HFFc6 (cell line): ENCODE data around the gene CABCOCO1. TPM values are rescaled to one million over a fixed set of nuclear protein-coding genes. Genes with fewer than 3 reads are reported as not detected.

Source experiments
- DNase-seq: peaks from one replicate; pipeline ENCODE4 v3.0.0-alpha.2; 2018
- H3K27ac Mint-ChIP-seq: 2 replicates; pipeline ENCODE4 v1.8.0; 2020; ENCODE audit warnings: mild to moderate bottlenecking, mixed read lengths
- H3K27me3 Mint-ChIP-seq: 2 replicates; pipeline ENCODE4 v1.8.0; 2021; ENCODE audit warnings: mild to moderate bottlenecking, moderate library complexity, mixed read lengths; ENCODE audit not compliant: insufficient read depth
- H3K36me3 Mint-ChIP-seq: 2 replicates; pipeline ENCODE4 v1.8.0; 2021; ENCODE audit warnings: low read depth, mixed read lengths
- H3K4me1 Mint-ChIP-seq: 2 replicates; pipeline ENCODE4 v1.8.0; 2020; ENCODE audit warnings: low read depth, mixed read lengths
- H3K4me3 Mint-ChIP-seq: 2 replicates; pipeline ENCODE4 v1.8.0; 2020; ENCODE audit warnings: mild to moderate bottlenecking, moderate library complexity, mixed read lengths
- H3K9me3 Mint-ChIP-seq: 2 replicates; pipeline ENCODE4 v1.8.0; 2020; ENCODE audit warnings: mild to moderate bottlenecking, mixed read lengths
- CTCF ChIP-seq: fragments of 200-600 bp; sonication (generic); IDR thresholded peaks from 2 replicates; pipeline ENCODE4 v1.5.0; 2021; ENCODE audit warnings: antibody characterized with exemption, mild to moderate bottlenecking
- total RNA-seq, 6 experiments: library from RNA; stranded (reverse); fragmentation: NEBNext Ultra II Directional; extraction: Animal tissue kit (Norgen Biotek cat#: 25700); gene quantifications; 2 replicates in 1 of 6; 3 replicates in 5 of 6; pipeline ENCODE4 v1.2.3, GENCODE V29; 2021

CABCOCO1 gene
- total RNA-seq, 6 experiments from 2014 or later, result 0.15 to 0.45 (median 0.31) TPM; not detected in 1

GRCh38 chr10:61750943-61751471, 88.3 kb downstream of the CABCOCO1 start:
- Mint-ChIP-seq H3K27me3 (no peaks in the 10 kb centered on the region), H3K4me3 (no peak overlapping the region; the same call in 1 of the 2 replicates), H3K27ac (peak overlapping the region; percentile 78), H3K36me3 (no peaks in the 10 kb centered on the region), H3K9me3 (no peaks in the 10 kb centered on the region), H3K4me1 (peaks cover 65% of the 10 kb centered on the region)
- peak; percentile 87 for TF ChIP-seq CTCF
- peak; percentile 63 for DNase-seq

DNA sequence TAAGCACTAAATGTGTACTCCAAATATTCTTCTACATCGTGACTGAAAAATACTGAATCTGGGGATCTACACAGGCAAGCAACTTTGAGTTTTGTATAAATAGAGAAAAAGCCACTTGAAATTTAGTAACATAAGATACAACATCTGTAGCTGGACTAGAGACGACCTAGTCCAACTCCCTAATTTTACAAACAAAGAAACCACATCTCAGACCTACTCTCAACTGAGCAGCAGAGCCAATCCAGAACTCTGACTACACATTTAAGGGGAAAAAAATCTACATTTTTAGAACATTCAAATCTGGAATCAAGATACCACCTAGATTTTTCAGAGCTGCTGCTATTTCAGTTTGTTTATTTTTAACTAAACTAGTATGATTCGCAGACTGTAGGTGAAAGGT, 88.9 kb downstream of the CABCOCO1 start:
- H3K9me3 Mint-ChIP-seq, result no peaks in the 10 kb centered on the region
- H3K4me3 Mint-ChIP-seq, result peak overlapping the region; percentile 57; the same call in 1 of the 2 replicates
- DNase-seq, result no peak
- H3K27ac Mint-ChIP-seq, result peak overlapping the region; percentile 78
- H3K27me3 Mint-ChIP-seq, result no peaks in the 10 kb centered on the region
- H3K4me1 Mint-ChIP-seq, result peaks cover 69% of the 10 kb centered on the region
- TF ChIP-seq CTCF, result no peak
- H3K36me3 Mint-ChIP-seq, result no peaks in the 10 kb centered on the region

- H3K4me3 Mint-ChIP-seq, result peak overlapping the region; percentile 57
- H3K9me3 Mint-ChIP-seq, result no peaks in the 10 kb centered on the region
- no peaks in the 10 kb centered on the region for H3K36me3 Mint-ChIP-seq
- peak; percentile 48 for DNase-seq
- H3K4me1 Mint-ChIP-seq, result peaks cover 68% of the 10 kb centered on the region
- peak overlapping the region; percentile 78 for H3K27ac Mint-ChIP-seq
- no peaks in the 10 kb centered on the region for H3K27me3 Mint-ChIP-seq
- no peak for TF ChIP-seq CTCF
Observed at GRCh38 chr10:61752111-61753011, 89.6 kb downstream of the CABCOCO1 start.

DNA sequence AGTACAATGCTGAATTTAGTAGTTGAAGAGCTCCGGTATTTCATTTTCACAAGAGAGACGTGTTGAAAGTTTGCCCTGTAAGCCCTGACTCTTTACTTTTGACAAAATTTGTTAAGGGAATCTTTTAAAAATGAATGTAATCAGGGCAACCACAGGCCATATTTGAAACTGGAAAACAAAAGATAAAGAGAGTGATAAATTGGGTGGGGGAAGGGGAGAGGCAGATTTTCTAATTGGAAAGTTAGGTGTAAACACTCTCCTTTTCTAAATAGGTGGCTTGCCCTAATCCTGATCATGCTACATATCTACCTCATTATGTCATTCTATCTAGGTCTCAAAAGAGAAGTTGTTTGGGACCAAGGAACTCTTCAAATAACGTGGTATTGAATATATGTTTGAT, 90.7 kb downstream of the CABCOCO1 start:
- no peak for DNase-seq
- Mint-ChIP-seq H3K27ac (no peak overlapping the region; the same call in 1 of the 2 replicates), H3K9me3 (no peaks in the 10 kb centered on the region), H3K4me3 (no peak overlapping the region), H3K36me3 (no peaks in the 10 kb centered on the region), H3K27me3 (no peaks in the 10 kb centered on the region), H3K4me1 (peaks cover 73% of the 10 kb centered on the region)
- TF ChIP-seq CTCF, result no peak

DNA sequence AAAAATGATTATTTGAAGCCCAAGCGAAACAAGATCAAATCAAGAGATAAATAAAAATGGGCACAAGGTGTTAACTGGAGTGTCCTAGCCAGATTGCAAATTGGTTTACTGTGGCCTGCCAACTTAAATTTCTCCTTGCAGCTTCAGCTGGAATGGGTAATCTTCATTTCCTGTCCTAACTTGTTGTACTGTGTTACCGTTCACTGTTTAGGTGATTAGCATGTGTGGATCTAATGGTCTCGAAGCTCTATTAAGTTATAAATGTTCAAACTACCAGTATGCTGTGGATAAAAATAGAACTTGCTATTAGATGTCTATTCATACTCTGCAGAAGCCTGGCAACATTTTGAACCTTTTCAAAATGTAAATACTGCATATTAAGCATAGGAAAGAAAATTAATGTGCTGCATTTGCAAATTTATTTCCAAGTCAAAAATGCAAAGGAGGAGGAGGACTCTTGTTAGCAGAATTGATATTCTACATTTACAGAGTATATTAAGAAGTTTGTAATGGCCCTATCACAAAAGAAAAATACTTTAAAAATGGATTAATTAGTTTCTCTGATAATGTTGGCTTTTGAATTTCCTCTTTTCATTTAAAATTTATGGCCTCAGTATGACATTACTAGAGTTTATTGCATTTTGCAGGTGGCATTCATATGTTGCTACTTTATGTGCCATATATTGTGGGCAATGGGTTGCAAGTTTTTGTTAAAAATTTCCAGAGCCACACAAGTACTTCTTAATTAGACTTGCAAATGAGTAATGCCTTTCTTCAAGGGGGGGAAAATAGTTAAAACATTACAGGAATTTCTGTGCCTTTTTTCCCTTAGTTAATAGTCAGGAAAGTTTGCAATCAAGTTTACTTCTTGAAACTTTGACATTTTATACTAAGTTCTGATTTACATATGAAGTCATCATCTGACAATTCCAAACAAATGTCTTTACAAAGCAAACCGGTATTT, 92.1 kb downstream of the CABCOCO1 start:
- no peak for TF ChIP-seq CTCF
- Mint-ChIP-seq H3K36me3 (peaks cover 7% of the 10 kb centered on the region), H3K9me3 (no peaks in the 10 kb centered on the region), H3K4me1 (peaks cover 86% of the 10 kb centered on the region), H3K4me3 (no peak overlapping the region), H3K27ac (no peak overlapping the region; the same call in 1 of the 2 replicates), H3K27me3 (no peaks in the 10 kb centered on the region)
- DNase-seq, result peak; percentile 6
